ENCODE measurements around the gene OSER1. TPM values are rescaled to one million over a fixed set of nuclear protein-coding genes. Genes with fewer than 3 reads are reported as not detected.

Gene OSER1
- total RNA-seq, 1 experiment from 2014 or later = 24.3 TPM

DNA sequence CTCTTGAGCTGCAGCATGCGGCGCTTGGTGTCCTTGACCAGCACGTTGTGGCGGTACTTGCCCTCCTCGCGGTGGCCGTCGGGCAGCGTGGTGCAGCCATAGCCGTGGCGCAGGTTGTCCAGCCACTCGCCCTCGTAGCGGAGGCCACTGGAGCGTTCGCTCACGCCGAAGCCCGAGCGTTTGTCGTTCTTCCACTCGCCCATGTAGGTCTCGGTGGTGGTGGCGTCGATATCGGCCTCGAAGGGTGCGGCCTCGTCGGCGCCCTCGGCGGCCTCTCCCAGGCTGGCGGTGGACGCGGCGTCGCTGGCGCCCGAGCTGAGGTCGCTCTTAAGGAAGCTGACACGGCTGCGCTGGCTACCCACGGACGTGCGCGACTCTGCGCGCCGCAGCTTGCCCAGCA, 50.9 kb downstream of the OSER1 start:
- ATAC-seq = no peak
- no peaks in the 10 kb centered on the region for H3K27me3 Mint-ChIP-seq (ENCODE audit: low read depth)

DNA sequence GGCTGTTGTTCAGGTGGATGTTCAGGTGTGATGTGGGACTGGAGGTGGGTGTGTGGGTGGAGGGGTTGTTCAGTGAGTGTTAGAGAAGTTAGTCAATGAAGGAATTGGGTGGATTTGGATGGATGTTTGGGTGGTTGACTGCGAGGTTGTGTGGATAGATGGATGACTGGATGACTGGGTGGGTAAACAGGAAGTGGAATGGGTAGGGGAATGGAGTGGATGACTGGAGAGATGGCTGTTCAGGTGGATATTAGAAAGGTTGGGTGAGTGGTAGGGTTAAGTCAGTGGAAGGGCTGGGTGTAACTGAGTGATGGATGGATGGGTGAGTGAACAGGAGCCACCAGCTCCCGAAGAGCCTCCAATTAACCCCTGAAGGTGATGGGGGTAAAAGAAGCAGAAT, 51.4 kb downstream of the OSER1 start:
- Mint-ChIP-seq H3K36me3 (no peaks in the 10 kb centered on the region), H3K9me3 (peaks cover 6% of the 10 kb centered on the region), H3K4me1 (no peaks in the 10 kb centered on the region), H3K27me3 (ENCODE audit: low read depth) (no peaks in the 10 kb centered on the region), H3K27ac (no peak overlapping the region), H3K4me3 (no peak overlapping the region)
- DNase-seq (ENCODE audit: low spot score) (no peak), ATAC-seq (no peak)
- ChIA-PET CTCF (no interaction called here), POLR2A (no interaction called here)
- TF ChIP-seq, protein P1, sequence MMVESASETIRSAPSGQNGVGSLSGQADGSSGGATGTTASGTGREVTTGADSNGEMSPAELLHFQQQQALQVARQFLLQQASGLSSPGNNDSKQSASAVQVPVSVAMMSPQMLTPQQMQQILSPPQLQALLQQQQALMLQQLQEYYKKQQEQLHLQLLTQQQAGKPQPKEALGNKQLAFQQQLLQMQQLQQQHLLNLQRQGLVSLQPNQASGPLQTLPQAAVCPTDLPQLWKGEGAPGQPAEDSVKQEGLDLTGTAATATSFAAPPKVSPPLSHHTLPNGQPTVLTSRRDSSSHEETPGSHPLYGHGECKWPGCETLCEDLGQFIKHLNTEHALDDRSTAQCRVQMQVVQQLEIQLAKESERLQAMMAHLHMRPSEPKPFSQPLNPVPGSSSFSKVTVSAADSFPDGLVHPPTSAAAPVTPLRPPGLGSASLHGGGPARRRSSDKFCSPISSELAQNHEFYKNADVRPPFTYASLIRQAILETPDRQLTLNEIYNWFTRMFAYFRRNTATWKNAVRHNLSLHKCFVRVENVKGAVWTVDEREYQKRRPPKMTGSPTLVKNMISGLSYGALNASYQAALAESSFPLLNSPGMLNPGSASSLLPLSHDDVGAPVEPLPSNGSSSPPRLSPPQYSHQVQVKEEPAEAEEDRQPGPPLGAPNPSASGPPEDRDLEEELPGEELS (CRISPR knock-in tag; IDR thresholded peaks at IDR 0.05) = no peak
- TF ChIP-seq FOXJ3 (CRISPR knock-in tag; IDR thresholded peaks at IDR 0.05; ENCODE audit: borderline replicate concordance) (no peak), AR (CRISPR knock-in tag; IDR thresholded peaks at IDR 0.05) (no peak), NR3C1 (CRISPR knock-in tag; conservative IDR thresholded peaks at IDR 0.05; ENCODE audit: low read depth) (no peak), ZNF416 (CRISPR knock-in tag; IDR thresholded peaks at IDR 0.05) (no peak), E2F4 (CRISPR knock-in tag; IDR thresholded peaks at IDR 0.05; ENCODE audit: borderline replicate concordance, low read depth) (no peak), MYBL2 (CRISPR knock-in tag; IDR thresholded peaks at IDR 0.05) (no peak), ESRRA (CRISPR knock-in tag; IDR thresholded peaks at IDR 0.05; ENCODE audit: borderline replicate concordance) (no peak), ATF2 (CRISPR knock-in tag; IDR thresholded peaks at IDR 0.05; ENCODE audit: borderline replicate concordance, low read depth) (no peak), EMX1 (CRISPR knock-in tag; IDR thresholded peaks at IDR 0.05) (no peak)
- TF ChIP-seq, protein P2, sequence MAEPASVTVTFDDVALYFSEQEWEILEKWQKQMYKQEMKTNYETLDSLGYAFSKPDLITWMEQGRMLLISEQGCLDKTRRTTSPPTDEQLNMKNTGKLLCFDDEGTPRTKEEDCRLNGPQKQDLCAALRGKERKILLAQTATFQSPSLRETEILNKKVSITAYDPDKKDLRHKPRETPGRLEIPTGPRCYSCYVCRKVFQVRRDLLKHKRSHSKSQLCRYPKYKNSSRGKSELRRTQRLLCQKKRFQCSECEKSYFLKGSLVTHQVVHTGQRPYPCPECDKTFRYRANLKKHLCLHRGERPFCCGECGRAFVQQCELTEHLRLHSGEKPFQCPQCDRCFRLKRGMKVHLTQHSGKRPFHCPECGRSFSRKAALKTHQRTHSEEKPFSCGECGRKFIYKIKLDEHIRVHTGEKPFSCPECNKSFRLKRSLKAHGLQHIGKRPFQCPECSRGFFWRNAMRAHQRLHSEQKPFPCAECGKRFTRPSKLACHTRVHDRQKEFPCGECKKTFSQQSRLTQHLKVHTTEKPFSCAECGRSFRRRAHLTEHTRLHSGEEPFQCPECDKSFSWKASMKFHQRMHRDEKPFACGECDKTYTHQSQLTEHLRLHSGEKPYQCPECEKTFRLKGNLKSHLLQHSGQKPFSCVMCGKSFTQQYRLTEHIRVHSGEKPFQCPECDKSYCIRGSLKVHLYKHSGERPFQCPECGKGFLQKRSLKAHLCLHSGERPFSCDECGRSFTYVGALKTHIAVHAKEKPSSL (CRISPR knock-in tag; conservative IDR thresholded peaks at IDR 0.05) = no peak

More for the DNA sequence above, 50.9 kb downstream of the OSER1 start:
- ChIA-PET CTCF (interaction anchor here (1.0 to 3.0 kb wide), 2 partner anchors 31 to 50 kb away, joined by 3 to 12 read pairs; no protein-coding TSS in a partner anchor), POLR2A (no interaction called here)
- no peak for DNase-seq (ENCODE audit: low spot score)
- Mint-ChIP-seq H3K4me1 (peaks cover 3% of the 10 kb centered on the region; the same call in 1 of the 2 replicates), H3K4me3 (no peak overlapping the region), H3K36me3 (no peaks in the 10 kb centered on the region), H3K9me3 (peaks cover 6% of the 10 kb centered on the region), H3K27ac (no peak overlapping the region)
- TF ChIP-seq, protein P3, sequence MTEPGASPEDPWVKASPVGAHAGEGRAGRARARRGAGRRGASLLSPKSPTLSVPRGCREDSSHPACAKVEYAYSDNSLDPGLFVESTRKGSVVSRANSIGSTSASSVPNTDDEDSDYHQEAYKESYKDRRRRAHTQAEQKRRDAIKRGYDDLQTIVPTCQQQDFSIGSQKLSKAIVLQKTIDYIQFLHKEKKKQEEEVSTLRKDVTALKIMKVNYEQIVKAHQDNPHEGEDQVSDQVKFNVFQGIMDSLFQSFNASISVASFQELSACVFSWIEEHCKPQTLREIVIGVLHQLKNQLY (CRISPR knock-in tag; IDR thresholded peaks at IDR 0.05) = no peak
- no peak for TF ChIP-seq ZNF396 (CRISPR knock-in tag; IDR thresholded peaks at IDR 0.05; ENCODE audit: borderline replicate concordance)
